HL-60/S4 treated with retinoic acid at 250 ng/mL for 4 days and 3 days (cell line): Measurements from ENCODE around the gene GTPBP4.

Experiments
- in situ Hi-C: fragments of 300-500 bp; cut with MboI; formaldehyde crosslinking; loops from 2 replicates; pipeline ENCODE4 v1.7.0; 2022; ENCODE audit warnings: low sequenced_read_pairs

The GTPBP4 gene

DNA sequence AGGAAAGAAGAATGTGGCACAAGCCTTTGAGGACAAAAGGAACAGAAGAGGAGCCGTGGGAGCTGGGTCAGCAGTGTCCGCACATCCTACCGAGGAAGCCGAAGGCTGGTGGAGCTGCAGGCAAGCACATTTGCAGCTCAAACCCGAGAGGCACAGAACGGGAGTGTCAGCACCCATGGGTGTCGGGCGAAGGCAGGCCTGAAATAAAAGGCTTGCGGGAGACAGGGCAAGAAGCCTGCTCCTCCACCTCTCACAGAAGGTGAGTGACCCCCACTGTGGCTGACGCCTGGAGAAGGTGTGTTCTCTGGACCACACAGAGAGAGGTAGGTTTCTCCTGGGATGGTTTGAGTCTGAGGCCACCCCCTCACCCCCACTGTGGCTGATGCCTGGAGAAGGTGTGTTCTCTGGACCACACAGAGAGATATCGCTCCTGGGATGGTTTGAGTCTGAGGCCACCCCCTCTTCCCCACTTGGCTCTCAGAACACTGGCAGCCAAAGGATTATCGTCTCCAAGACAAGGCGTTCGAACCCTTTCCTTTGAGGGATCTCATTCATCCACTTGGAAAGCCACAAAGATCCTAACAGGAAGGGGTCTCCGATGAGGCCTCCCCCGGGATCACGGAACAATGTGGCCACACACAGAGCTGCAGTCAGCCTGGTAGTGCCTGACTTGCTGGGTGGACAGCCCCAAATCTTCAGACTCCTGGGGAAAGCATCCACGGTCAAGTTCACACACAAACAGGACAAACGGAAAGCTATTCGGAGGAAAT, 21.6 kb upstream of the GTPBP4 start:
- in situ Hi-C loops: no loop called here

DNA sequence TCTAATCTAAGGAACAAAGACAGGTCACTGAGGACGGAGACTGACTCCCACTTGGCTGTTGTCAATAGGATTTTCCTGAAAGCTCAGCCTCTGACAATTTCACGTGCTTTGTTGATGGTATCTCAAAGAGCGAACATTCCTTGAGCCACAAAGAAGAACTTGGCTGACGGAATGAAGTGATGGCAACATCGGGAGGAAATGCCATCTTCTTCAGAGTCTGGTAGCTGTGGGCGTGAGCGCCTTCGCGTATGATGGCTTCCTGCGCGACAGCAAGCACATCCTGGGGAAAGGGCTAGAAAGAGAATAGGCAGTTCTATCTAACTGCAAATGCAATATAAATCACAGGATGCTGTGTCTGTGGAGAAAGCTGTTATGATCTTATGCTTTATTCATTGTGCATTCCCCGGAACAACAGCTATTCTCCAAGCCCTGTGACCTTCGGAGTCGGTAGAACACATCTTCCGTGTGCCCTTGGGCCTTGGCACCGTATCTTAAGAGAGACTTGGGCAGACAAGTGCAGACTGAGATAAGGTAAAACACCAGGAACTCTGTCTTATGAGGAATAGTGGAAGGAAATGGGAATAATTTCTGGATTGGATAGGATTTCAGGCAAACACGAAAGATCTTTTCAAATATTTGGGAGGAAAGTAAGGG, 19.6 kb upstream of the GTPBP4 start:
- in situ Hi-C loops: no loop called here

GRCh38 chr10:969473-970150, 18.6 kb upstream of the GTPBP4 start:
- in situ Hi-C loops: no loop called here

- in situ Hi-C loops: no loop called here
Observed at GRCh38 chr10:970311-971149, 17.7 kb upstream of the GTPBP4 start.

DNA sequence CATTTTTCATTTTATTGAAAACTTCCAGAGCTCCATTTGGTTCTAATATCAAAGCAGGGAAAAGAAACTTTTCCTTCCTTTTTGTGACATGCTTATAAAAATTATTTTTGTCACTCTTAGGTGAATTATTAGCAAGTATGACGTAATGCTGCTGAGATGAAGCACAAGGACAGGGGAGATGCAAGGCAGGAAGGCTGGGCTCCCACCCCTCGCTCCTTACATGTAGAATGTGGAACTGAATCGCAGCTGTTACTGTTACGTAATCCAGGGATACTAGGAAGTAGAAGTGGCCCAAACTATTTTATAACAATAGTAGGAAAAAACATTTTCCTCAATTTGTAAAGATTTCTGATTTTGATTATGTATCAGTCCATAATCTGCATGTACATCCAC, 17.1 kb upstream of the GTPBP4 start:
- in situ Hi-C loops: no loop called here

- in situ Hi-C loops: no loop called here
Observed at GRCh38 chr10:971613-972012, 16.6 kb upstream of the GTPBP4 start.

DNA sequence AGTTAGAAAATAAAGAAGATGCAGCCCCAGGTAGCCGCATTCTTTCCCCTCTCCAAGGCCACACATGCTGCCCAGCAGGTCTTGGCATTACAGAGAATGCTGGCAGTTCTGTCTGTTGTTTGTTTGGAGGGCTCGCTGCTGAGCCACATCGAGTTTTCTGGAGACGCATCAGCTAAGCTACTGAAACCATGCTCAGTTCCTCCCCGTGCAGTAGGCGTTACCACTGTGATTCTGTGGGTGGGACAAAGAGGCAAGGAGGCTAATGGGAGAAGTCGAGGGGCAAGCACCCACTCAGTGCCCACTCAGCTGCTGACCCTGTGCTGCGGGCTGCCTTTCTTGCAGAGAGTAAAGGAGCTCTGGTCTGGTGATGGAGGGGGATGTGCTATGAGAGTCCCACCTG, 15.5 kb upstream of the GTPBP4 start:
- in situ Hi-C loops: no loop called here

- in situ Hi-C loops: no loop called here
Observed at GRCh38 chr10:974038-974784, 14.0 kb upstream of the GTPBP4 start.

- in situ Hi-C loops: no loop called here
Observed at GRCh38 chr10:974785-975074, 13.5 kb upstream of the GTPBP4 start.

DNA sequence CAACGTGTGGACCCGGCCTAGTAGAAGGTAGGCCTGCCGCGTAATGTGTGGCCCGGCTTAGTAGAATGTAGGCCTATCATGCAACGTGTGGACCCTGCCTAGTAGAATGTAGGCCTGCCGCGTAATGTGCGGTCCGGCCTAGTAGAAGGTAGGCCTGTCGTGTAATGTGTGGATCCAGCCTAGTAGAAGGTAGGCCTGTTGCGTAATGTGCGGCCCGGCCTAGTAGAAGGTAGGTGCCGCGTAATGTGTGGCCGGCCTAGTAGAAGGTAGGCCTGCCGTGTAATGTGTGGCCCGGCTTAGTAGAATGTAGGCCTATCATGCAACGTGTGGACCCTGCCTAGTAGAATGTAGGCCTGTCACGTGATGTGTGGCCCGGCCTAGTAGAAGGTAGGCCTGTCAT, 11.9 kb upstream of the GTPBP4 start:
- in situ Hi-C loops: no loop called here

GRCh38 chr10:978826-979421, 9.3 kb upstream of the GTPBP4 start:
- in situ Hi-C loops: no loop called here

DNA sequence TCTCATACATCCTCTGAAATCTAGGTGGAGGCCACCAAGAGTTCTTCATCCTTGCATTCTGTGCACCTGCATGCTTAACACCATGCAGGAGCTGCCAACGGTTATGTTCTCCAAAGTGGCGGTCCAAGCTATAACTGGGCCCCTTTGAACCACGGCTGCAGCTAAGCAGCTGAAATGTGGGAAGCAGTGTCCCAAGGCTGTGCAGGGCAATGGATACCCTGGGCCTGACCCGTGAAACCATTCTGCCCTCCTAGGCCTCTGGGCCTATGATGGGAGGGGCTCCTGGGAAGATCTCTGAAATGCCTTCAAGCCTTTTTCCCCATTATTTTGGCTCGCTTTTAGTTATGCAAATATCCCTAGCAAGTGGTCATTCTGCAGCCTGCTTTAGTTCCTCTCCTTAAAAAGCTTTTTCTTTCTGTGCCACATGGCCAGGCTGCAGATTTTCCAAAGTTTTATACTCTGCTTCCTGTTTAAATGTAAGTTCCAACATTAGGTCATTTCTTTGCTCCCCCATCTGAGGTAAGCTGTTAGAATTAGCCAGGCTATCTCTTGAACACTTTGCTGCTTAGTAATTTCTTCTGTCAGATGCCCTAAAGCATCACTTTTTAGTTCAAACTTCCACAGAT, 7.7 kb upstream of the GTPBP4 start:
- in situ Hi-C loops: no loop called here

- in situ Hi-C loops: no loop called here
Observed at GRCh38 chr10:983401-983800, 4.8 kb upstream of the GTPBP4 start.

GRCh38 chr10:983971-984655, 4.1 kb upstream of the GTPBP4 start:
- in situ Hi-C loops: no loop called here

- in situ Hi-C loops: no loop called here
Observed at GRCh38 chr10:985361-985760, 2.9 kb upstream of the GTPBP4 start.

GRCh38 chr10:986137-986825, 2.0 kb upstream of the GTPBP4 start:
- in situ Hi-C loops: no loop called here

- in situ Hi-C loops: no loop called here
Observed at GRCh38 chr10:986881-987619, 1.2 kb upstream of the GTPBP4 start.

DNA sequence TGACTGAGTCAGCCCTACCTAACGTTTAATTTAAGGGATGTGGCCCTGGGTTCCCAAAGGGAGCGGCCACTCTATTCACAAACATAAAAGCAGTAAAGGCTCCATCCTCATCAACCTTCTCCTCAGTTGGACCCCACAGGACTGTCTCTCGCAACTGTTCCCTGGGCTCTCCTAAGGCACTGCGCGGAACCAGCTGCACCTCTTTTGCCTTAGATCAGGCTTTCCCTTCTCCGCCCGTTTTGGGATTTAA, 689 bp upstream of the GTPBP4 start:
- in situ Hi-C loops: no loop called here
